Glomerular endothelial cell (primary cell): ENCODE measurements around the gene NPDC1. TPM values are rescaled to one million over a fixed set of nuclear protein-coding genes. Genes with fewer than 3 reads are reported as not detected.
"Not testable (repeated sequence)": the region's sequence is repeated elsewhere in the genome, so short reads cannot be mapped to it uniquely, and the experiment has no call there.

Experiments used
- DNase-seq: peaks from one replicate; pipeline ENCODE4 v3.0.0-alpha.2; 2011; ENCODE audit warnings: low read depth, low spot score; ENCODE audit errors: extremely low read depth
- total RNA-seq: library from RNA; depleted of rRNA; stranded (reverse); fragments of >200 nt; gene quantifications from 2 replicates; pipeline ENCODE4 v1.2.3, GENCODE V29; 2015

The NPDC1 gene
- total RNA-seq, 1 donor from 2014 or later: 250 TPM

GRCh38 chr9:137014776-137015539 lies 31.0 kb downstream of the NPDC1 start:
- no peak for DNase-seq

DNA sequence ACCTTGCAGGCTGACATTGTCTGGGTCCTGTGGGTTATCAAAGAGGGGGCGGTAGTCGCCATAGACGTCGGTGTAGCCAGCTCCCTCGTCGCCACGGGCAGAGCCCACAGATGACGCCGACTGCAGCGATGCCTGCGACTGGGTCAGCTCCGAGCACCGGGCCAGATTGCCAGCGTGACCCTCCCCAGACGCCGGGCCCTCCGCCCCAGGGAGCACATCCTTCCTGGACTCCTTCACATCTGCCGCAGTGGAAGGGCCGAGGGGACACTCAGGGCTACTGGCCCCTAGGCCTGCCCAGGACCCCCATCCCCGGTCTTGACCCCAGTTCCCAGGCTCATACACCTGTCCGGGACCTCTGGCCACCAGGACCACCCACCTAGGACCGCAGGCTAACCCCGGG lies 31.8 kb downstream of the NPDC1 start:
- DNase-seq: no peak

- DNase-seq: no peak
Measured at GRCh38 chr9:137013571-137013940, 32.4 kb downstream of the NPDC1 start.

GRCh38 chr9:137012694-137013570 lies 33.0 kb downstream of the NPDC1 start:
- no peak for DNase-seq

DNA sequence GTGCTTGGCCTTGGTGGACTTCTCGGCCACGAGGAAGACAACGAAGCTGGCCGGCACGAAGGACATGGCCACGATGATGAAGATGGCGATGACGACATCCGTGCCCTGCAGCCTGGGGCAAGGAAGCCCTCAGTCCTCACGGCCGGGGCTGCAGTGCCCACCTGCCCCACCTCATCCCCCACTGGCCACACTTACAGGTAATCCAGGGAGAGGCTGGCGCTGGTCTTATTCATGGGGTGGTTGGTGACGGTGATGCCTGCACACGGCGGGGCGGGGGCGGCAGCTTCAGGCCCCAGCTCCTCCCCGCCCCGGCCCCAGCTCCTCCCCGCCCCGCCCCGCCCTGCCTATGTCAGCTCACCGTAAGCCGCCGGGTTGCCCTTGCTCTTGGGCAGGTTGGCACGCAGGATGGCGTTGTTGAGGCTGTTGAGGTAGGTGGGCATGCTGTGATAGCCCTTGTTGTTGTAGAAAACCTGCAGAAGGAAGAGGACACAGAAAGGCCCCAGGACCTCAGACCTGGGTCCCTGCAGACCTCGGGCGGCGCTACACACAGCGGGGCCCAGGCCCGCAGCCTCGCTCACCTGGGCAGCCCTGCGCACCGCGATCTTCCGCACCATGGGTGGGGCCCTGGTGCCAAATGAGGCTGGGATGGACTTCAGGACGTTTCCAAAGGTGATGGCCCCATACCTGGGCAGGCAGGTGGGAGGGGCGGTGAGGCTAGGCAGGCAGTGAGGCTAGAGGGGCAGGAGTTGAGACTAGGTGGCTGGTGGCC lies 33.9 kb downstream of the NPDC1 start:
- DNase-seq: no peak

DNA sequence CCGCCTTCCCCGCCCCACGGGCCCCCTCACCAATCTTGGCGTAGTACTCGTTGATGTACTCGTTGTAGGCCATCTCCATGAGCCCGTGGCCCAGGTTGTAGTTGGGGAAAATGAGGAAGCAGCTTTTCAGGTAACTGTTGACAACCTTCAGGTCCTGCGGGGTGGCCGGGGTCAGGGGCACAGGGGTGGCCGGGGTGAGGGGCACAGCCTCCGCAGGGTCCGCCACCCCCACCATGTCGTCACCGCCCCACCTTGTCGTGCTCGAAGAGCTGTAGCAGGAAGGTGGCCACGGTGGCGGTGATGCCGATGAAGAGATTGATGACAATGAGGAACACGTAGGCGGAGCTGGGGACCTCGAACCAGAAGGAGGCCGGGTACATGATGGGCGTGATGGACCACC lies 34.8 kb downstream of the NPDC1 start:
- no peak for DNase-seq

DNA sequence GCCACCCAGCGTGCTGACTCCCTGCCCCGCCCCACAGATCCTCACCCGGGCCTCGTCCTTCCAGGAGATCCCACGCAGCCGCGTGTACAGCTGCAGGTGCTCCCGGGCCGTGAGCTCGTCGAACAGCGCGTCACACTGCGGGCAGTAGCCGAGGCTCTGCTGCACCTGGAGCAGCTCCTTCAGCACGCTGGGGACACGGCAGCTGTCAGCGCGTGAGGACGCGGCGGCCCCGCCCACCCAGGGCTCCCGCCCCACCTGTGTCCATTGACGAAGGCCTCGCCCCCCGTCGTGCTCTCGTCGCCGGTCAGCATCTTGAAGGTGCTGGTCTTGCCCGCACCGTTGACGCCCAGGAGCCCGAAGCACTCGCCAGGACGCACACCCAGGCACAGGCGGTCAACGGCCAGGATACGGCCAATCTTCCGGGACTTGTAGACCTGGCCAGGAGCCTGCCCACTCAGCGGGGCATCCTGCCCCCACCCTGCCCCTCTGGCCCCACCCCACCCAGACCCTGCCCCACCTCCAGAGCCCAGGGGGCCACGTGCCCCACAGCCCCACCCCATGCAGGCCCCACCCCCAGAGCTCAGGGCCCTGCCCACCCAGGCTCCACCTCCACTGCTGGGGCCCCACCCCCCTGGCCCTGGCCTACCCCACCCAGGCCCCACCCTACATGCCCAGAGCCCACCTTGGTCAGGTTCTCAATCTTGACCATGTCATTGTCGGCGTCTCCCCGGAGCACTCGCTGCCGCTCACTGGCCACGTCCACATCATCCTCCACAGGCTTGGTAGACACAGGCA lies 35.8 kb downstream of the NPDC1 start:
- no peak for DNase-seq

GRCh38 chr9:137009217-137009616 lies 36.8 kb downstream of the NPDC1 start:
- DNase-seq: no peak

- no peak for DNase-seq
Measured at GRCh38 chr9:137008312-137008711, 37.7 kb downstream of the NPDC1 start.

DNA sequence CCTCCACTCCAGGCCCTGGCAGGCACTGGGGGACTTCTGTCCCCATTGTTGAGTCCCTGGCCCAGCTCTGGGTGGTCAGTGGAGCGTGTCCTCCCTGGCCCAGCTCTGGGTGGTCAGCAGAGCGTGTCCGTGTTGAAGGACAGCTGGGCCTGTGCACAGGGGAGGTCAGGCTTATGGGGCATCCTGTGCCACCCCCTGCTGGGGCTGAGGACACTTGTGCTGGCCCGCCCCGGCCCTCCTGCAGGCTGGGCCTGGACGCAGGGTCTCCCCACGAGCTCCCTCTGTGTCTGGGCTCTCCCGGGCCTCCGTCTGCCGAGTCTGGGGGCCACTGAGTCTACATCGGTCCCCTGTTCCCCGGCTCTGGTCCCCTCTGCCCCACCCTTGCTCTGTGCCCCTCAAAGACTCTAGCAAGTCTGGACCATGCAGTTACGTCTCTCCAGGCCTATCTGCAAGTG lies 38.1 kb downstream of the NPDC1 start:
- DNase-seq: no peak

DNA sequence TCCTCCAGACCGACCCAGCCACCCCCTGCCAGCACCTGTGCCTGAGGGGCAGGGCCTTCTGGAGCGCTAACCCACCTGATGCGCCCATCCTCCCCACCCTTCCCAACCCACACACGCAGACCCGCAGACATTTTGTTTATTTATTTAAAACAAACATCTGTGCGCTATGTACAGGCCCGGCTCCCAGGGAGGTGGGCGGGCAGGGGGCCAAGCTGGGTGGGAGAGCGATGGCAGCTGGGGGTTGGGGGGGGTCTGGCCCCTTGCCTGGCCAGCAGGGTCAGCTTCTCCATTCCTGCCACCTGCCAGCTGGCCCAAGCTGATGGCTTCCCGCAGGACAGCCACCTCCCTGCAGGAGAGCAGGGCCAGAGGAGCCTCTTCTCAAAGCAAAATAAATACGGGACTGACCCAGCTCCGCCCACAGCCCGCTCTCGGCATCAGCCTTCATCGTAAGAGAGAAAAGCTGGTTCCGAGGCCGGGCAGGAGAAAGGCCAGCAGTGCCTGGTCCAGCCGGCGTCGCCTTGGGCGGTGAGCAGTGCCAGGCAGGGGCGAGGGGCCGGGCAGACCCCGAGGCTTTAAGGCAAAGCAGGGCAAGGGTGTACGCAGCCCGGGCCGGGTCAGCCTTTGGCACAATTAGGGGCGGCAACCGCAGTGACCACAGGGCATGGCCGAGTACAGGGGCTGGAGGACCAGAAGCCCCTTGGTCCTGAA lies 38.7 kb downstream of the NPDC1 start:
- no peak for DNase-seq

GRCh38 chr9:137006116-137007003 lies 39.6 kb downstream of the NPDC1 start:
- no peak for DNase-seq

DNA sequence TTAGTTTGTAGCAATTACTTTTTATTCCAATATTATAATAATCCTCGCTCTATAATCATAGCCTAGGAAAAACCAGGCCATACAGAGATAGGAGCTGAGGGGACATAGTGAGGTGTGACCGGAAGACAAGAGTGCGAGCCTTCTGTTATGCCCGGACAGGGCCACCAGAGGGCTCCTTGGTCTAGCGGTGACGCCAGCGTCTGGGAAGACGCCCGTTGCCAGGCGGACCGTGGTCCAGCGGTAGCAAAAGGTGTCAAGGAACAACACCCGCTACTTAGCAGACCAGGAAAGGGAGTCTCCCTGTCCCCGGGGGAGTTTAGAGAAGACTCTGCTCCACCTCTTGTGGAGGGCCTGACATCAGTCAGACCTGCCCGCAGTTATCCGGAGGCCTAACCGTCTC lies 41.7 kb downstream of the NPDC1 start:
- not testable (repeated sequence) for DNase-seq

DNA sequence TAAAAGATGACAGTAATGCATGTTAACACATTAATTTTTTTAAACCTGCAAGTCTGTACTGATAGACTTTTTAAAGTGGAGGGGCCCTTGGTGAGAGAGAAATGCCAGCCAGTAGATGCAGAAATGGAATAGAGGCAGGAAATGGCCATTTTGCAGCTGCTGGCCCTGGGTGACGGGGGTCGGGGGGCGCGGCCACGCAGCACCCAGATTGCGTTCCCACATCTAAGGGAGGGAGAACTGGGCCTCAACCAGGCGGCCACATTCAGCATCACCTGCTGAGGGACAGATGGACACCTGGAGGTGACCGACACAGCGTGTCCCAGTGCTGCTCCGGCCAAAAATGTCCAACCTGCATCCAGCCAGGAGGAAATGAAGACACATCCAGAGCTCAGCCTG lies 43.3 kb downstream of the NPDC1 start:
- no peak for DNase-seq

DNA sequence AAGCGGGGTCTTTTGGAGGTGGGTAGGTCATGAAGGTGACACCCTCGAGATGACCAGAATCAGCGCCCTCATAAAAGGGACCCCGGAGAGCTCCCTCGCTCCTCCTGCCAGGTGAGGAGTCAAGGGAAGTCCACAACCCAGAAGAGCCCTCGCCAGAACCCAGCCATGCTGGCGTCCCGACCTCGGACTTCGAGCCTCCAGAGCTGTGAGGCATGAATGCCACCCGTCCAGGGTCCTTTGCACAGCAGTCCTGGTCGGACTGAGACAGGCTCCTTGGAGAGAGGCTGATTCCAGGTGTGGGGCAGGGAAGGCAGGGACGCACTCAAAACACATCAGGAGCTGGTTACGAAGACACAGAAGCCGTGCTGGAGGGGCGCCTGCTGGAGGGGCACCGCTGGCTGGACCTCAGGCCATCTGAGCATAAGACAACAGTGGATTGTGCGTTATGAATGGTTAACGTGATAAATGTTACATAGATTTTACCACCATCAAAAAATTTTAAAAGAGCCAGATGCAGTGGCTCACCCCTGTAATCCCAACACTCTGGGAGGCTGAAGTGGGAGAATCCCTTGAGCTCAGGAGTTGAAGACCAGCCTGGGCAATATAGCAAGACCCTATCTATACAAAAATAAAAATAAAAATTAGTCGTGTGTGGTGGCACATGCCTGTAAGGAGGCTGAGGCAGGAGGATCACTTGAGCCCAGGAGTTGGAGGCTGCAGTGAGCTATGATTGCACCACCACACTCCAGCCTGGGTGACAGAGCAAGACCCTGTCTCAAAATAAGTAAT lies 43.9 kb downstream of the NPDC1 start:
- no peak for DNase-seq

- DNase-seq: no peak
Measured at GRCh38 chr9:137000177-137000930, 45.6 kb downstream of the NPDC1 start.

DNA sequence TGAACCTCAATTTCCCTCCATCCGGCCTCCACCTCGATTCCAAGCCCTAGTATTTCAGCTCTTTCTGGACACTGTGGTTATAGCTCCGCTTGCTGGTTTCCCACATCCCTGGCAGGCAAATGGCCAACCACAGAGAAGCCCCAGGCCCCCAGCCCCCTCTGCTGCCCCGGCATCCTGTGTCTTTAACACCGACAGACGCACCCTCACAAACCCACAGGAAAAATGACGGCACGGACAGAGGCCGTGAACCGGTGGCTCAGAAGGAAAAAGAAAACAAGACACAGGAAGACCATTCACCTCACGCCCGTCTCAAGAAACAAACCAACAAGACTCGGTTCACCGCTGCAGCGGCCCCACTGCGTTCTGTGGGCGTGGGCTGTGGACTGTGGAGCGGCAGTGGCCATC lies 48.1 kb downstream of the NPDC1 start:
- no peak for DNase-seq
